K562 (cell line): ENCODE data around the gene F12. TPM values are rescaled to one million over a fixed set of nuclear protein-coding genes. Genes with fewer than 3 reads are reported as not detected.

Experiments used
- BRCA1 ChIP-seq, 2 experiments: fragments of 450-650 bp in 1 of 2; sonication (generic) in 1 of 2; formaldehyde crosslinking in 1 of 2; IDR thresholded peaks; 2 replicates each; pipeline versions ENCODE4 v1.5.0 to v1.6.1; 2017 to 2020; ENCODE audit warnings: mild to moderate bottlenecking in 1 of 2, missing genetic modification reagents in 1 of 2
- CBFA2T3 ChIP-seq: fragments of 450-650 bp; IDR thresholded peaks from 2 replicates; pipeline ENCODE4 v1.6.1; 2017
- CBX3 ChIP-seq, 2 experiments: IDR thresholded peaks; 1 replicate in 1 of 2; 2 replicates in 1 of 2; pipeline ENCODE4 v1.6.1; 2012; ENCODE audit warnings: inconsistent platforms in 2 of 2, low read length in 2 of 2, borderline replicate concordance in 1 of 2, control low read depth in 1 of 2
- GABPA ChIP-seq: fragments of 200-800 bp; sonication (Bioruptor generic); conservative IDR thresholded peaks from 2 replicates; pipeline ENCODE4 v1.6.1; 2016; ENCODE audit warnings: low read depth, missing genetic modification characterization, missing compliant biosample characterization
- HNRNPLL ChIP-seq: fragments of 200-400 bp; formaldehyde crosslinking; IDR thresholded peaks from 2 replicates; pipeline ENCODE4 v1.6.1; 2017; ENCODE audit warnings: low read length, low read depth, mild to moderate bottlenecking; ENCODE audit not compliant: poor library complexity, severe bottlenecking
- OTX1 ChIP-seq: fragments of 450-650 bp; formaldehyde crosslinking; IDR thresholded peaks from 2 replicates; pipeline ENCODE4 v1.4.0; 2022; ENCODE audit warnings: mild to moderate bottlenecking
- SLC30A9 ChIP-seq: fragments of 250-450 bp; sonication (Bioruptor Pico); IDR thresholded peaks from 2 replicates; pipeline ENCODE4 v1.8.0; 2022; ENCODE audit warnings: mild to moderate bottlenecking, moderate library complexity
- SREBF2 ChIP-seq: sonication (generic); formaldehyde crosslinking; IDR thresholded peaks from 2 replicates; pipeline ENCODE4 v1.4.0; 2020; ENCODE audit warnings: mild to moderate bottlenecking, missing genetic modification reagents
- ZFP36 ChIP-seq: fragments of 150-350 bp; IDR thresholded peaks from 2 replicates; pipeline ENCODE4 v1.6.1; 2018; ENCODE audit warnings: low read length, low read depth; ENCODE audit not compliant: partially characterized antibody
- ZNF224 ChIP-seq: sonication (generic); formaldehyde crosslinking; IDR thresholded peaks from 2 replicates; pipeline ENCODE4 v1.8.0; 2022; ENCODE audit warnings: mild to moderate bottlenecking, missing genetic modification reagents
- ZNF311 ChIP-seq: fragments of 250-450 bp; sonication (Bioruptor Pico); IDR thresholded peaks from 2 replicates; pipeline ENCODE4 v1.4.0; 2020; ENCODE audit warnings: mild to moderate bottlenecking, moderate library complexity
- polyA plus RNA-seq, 8 experiments: library from polyadenylated mRNA; depleted of rRNA in 4 of 8; stranded (reverse) in 5 of 8; unstranded in 3 of 8; fragments of >200 nt; fragmentation: Nextera tagmentation in 2 of 8; fragmentation: Illumina TruSeq in 1 of 8; extraction: Ambion mirVana in 2 of 8; extraction: Trizol in 1 of 8; gene quantifications; 2 replicates each; pipeline versions ENCODE4 v1.2.1 to v1.2.3, GENCODE V29; 2011 to 2014; ENCODE audit warnings: inconsistent platforms in 1 of 8, missing spikeins in 1 of 8
- total RNA-seq, 7 experiments: library from RNA; depleted of rRNA in 6 of 7; stranded (reverse); fragments of >200 nt in 6 of 7; fragmentation: Illumina TruSeq in 2 of 7; extraction: Trizol in 2 of 7; gene quantifications; 2 replicates each; pipeline versions ENCODE4 v1.2.1 to v1.2.3, GENCODE V29; 2011 to 2021; ENCODE audit warnings: low replicate concordance in 1 of 7
- TF ChIP-seq, protein P1 (sequence below): sonication (generic); formaldehyde crosslinking; IDR thresholded peaks from 2 replicates; pipeline ENCODE4 v1.8.0; 2022; ENCODE audit warnings: mild to moderate bottlenecking, missing genetic modification reagents, borderline replicate concordance
- TF ChIP-seq, protein P2 (sequence below): sonication (generic); formaldehyde crosslinking; IDR thresholded peaks from 2 replicates; pipeline ENCODE4 v1.8.0; 2023; ENCODE audit warnings: mild to moderate bottlenecking, missing genetic modification reagents
- TF ChIP-seq, protein P3 (sequence below): fragments of 450-650 bp; IDR thresholded peaks from 2 replicates; pipeline ENCODE4 v1.6.1; 2018; ENCODE audit warnings: mild to moderate bottlenecking, low read depth; ENCODE audit not compliant: partially characterized antibody
- TF ChIP-seq, protein P4 (sequence below): fragments of 450-650 bp; IDR thresholded peaks from 2 replicates; pipeline ENCODE4 v1.6.1; 2018; ENCODE audit not compliant: partially characterized antibody

F12 gene
- total and polyA plus RNA-seq, 9 of the 15 experiments (the other 6 are each of a cell fraction or from before 2014, with no cell fraction given): 0.59 to 18.3 (median 3.6) TPM

DNA sequence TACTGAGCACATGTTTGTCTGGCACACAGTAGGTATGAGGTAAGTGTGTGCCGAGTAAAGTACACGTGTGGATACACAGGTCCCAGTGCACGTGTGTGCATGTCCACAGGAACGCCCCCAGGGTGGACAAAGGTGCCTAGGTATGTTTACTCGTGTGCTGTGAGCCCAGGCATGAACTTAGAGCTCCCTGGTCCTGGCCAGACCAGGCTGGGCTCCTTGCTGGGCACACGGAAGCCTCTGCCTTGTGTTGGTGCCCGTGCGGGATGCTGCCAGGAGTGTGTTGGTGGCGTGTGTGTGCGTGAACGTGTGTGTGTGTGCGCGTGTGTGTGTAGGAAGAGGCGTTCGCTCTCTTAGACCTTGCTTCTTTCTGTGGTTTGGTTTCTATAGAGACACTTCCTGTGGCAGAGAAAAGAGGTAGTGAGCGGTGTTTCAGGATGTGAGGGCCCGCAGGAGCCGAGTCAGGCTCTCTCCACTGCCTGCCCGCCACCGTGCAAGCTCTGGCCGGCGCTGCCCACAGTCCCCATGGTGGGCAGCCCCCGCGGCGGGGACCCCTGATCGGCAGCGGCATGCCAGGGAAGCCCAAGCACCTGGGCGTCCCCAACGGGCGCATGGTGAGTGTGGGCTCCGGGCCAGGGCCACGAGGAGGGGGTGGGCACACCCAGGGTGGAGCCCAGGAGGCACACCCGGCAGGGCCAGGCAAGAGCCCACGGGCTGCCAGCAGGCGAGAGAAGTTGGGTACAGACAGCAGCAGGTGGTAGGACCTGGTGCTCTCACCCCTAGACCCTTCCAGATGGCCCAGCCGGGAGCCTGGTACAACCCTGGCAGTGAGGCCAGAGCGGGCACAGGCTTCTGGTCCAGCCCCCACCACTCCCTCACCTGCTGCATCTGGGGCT lies 51.7 kb downstream of the F12 start, which contains the start of gene RGS14 (continued):
- TF ChIP-seq, protein P1, sequence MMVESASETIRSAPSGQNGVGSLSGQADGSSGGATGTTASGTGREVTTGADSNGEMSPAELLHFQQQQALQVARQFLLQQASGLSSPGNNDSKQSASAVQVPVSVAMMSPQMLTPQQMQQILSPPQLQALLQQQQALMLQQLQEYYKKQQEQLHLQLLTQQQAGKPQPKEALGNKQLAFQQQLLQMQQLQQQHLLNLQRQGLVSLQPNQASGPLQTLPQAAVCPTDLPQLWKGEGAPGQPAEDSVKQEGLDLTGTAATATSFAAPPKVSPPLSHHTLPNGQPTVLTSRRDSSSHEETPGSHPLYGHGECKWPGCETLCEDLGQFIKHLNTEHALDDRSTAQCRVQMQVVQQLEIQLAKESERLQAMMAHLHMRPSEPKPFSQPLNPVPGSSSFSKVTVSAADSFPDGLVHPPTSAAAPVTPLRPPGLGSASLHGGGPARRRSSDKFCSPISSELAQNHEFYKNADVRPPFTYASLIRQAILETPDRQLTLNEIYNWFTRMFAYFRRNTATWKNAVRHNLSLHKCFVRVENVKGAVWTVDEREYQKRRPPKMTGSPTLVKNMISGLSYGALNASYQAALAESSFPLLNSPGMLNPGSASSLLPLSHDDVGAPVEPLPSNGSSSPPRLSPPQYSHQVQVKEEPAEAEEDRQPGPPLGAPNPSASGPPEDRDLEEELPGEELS (CRISPR knock-in tag): no peak
- TF ChIP-seq ZNF311 (CRISPR knock-in tag) (no peak), BRCA1 (IDR thresholded peaks at IDR 0.05) (no peak), BRCA1 (CRISPR knock-in tag; IDR thresholded peaks at IDR 0.05) (no peak), HNRNPLL (no peak), SREBF2 (no peak), ZNF224 (no peak), OTX1 (CRISPR knock-in tag) (peak; percentile 64; the same call in 1 of the 2 replicates), CBFA2T3 (no peak), SLC30A9 (no peak), GABPA (peak; percentile 80), CBX3 (IDR thresholded peaks at IDR 0.05; ENCODE audit: borderline replicate concordance in 1 of 2, low read length in 2 of 2) (no peak), ZFP36 (no peak)
- TF ChIP-seq, protein P2, sequence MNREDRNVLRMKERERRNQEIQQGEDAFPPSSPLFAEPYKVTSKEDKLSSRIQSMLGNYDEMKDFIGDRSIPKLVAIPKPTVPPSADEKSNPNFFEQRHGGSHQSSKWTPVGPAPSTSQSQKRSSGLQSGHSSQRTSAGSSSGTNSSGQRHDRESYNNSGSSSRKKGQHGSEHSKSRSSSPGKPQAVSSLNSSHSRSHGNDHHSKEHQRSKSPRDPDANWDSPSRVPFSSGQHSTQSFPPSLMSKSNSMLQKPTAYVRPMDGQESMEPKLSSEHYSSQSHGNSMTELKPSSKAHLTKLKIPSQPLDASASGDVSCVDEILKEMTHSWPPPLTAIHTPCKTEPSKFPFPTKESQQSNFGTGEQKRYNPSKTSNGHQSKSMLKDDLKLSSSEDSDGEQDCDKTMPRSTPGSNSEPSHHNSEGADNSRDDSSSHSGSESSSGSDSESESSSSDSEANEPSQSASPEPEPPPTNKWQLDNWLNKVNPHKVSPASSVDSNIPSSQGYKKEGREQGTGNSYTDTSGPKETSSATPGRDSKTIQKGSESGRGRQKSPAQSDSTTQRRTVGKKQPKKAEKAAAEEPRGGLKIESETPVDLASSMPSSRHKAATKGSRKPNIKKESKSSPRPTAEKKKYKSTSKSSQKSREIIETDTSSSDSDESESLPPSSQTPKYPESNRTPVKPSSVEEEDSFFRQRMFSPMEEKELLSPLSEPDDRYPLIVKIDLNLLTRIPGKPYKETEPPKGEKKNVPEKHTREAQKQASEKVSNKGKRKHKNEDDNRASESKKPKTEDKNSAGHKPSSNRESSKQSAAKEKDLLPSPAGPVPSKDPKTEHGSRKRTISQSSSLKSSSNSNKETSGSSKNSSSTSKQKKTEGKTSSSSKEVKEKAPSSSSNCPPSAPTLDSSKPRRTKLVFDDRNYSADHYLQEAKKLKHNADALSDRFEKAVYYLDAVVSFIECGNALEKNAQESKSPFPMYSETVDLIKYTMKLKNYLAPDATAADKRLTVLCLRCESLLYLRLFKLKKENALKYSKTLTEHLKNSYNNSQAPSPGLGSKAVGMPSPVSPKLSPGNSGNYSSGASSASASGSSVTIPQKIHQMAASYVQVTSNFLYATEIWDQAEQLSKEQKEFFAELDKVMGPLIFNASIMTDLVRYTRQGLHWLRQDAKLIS: no peak
- TF ChIP-seq, protein P3, sequence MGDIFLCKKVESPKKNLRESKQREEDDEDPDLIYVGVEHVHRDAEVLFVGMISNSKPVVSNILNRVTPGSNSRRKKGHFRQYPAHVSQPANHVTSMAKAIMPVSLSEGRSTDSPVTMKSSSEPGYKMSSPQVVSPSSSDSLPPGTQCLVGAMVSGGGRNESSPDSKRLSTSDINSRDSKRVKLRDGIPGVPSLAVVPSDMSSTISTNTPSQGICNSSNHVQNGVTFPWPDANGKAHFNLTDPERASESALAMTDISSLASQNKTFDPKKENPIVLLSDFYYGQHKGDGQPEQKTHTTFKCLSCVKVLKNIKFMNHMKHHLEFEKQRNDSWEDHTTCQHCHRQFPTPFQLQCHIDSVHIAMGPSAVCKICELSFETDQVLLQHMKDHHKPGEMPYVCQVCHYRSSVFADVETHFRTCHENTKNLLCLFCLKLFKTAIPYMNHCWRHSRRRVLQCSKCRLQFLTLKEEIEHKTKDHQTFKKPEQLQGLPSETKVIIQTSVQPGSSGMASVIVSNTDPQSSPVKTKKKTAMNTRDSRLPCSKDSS: no peak
- TF ChIP-seq, protein P4, sequence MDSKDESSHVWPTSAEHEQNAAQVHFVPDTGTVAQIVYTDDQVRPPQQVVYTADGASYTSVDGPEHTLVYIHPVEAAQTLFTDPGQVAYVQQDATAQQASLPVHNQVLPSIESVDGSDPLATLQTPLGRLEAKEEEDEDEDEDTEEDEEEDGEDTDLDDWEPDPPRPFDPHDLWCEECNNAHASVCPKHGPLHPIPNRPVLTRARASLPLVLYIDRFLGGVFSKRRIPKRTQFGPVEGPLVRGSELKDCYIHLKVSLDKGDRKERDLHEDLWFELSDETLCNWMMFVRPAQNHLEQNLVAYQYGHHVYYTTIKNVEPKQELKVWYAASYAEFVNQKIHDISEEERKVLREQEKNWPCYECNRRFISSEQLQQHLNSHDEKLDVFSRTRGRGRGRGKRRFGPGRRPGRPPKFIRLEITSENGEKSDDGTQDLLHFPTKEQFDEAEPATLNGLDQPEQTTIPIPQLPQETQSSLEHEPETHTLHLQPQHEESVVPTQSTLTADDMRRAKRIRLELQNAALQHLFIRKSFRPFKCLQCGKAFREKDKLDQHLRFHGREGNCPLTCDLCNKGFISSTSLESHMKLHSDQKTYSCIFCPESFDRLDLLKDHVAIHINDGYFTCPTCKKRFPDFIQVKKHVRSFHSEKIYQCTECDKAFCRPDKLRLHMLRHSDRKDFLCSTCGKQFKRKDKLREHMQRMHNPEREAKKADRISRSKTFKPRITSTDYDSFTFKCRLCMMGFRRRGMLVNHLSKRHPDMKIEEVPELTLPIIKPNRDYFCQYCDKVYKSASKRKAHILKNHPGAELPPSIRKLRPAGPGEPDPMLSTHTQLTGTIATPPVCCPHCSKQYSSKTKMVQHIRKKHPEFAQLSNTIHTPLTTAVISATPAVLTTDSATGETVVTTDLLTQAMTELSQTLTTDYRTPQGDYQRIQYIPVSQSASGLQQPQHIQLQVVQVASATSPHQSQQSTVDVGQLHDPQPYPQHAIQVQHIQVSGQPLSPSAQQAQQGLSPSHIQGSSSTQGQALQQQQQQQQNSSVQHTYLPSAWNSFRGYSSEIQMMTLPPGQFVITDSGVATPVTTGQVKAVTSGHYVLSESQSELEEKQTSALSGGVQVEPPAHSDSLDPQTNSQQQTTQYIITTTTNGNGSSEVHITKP: no peak
